ENCODE measurements around the gene LPGAT1.
A peak's percentile ranks its signal among the peaks of the same experiment; 100 is the strongest.

The LPGAT1 gene

GRCh38 chr1:211724687-211725196 lies 105.8 kb downstream of the LPGAT1 start:
- TF ChIP-seq FOXP2 (optimal IDR thresholded peaks at IDR 0.05; ENCODE audit: borderline replicate concordance, extremely low read depth, extremely low read length, insufficient read depth) = no peak
- TF ChIP-seq TAF1 (IDR thresholded peaks at IDR 0.05; ENCODE audit: borderline replicate concordance, insufficient read depth, low read length) = no peak
- TF ChIP-seq REST (IDR thresholded peaks at IDR 0.05; ENCODE audit: insufficient read depth in 1 of 2, low read depth in 2 of 2, low read length in 2 of 2) = no peak
- TF ChIP-seq POLR2AphosphoS5 (IDR thresholded peaks at IDR 0.05; ENCODE audit: low read depth, low read length) = no peak
- TF ChIP-seq SIN3A (IDR thresholded peaks at IDR 0.05; ENCODE audit: borderline replicate concordance, insufficient read depth, low read length) = no peak

GRCh38 chr1:211723273-211723672 lies 107.3 kb downstream of the LPGAT1 start:
- TF ChIP-seq REST (IDR thresholded peaks at IDR 0.05; ENCODE audit: insufficient read depth in 1 of 2, low read depth in 2 of 2, low read length in 2 of 2) = no peak
- no peak for TF ChIP-seq POLR2AphosphoS5 (IDR thresholded peaks at IDR 0.05; ENCODE audit: low read depth, low read length)
- TF ChIP-seq SIN3A (IDR thresholded peaks at IDR 0.05; ENCODE audit: borderline replicate concordance, insufficient read depth, low read length) = no peak
- no peak for TF ChIP-seq FOXP2 (optimal IDR thresholded peaks at IDR 0.05; ENCODE audit: borderline replicate concordance, extremely low read depth, extremely low read length, insufficient read depth)
- TF ChIP-seq TAF1 (IDR thresholded peaks at IDR 0.05; ENCODE audit: borderline replicate concordance, insufficient read depth, low read length) = no peak

GRCh38 chr1:211722277-211723175 lies 108.0 kb downstream of the LPGAT1 start:
- no peak for TF ChIP-seq SIN3A (IDR thresholded peaks at IDR 0.05; ENCODE audit: borderline replicate concordance, insufficient read depth, low read length)
- no peak for TF ChIP-seq TAF1 (IDR thresholded peaks at IDR 0.05; ENCODE audit: borderline replicate concordance, insufficient read depth, low read length)
- no peak for TF ChIP-seq REST (IDR thresholded peaks at IDR 0.05; ENCODE audit: insufficient read depth in 1 of 2, low read depth in 2 of 2, low read length in 2 of 2)
- TF ChIP-seq FOXP2 (optimal IDR thresholded peaks at IDR 0.05; ENCODE audit: borderline replicate concordance, extremely low read depth, extremely low read length, insufficient read depth) = no peak
- no peak for TF ChIP-seq POLR2AphosphoS5 (IDR thresholded peaks at IDR 0.05; ENCODE audit: low read depth, low read length)

GRCh38 chr1:211715971-211716370 lies 114.6 kb downstream of the LPGAT1 start:
- TF ChIP-seq SIN3A (IDR thresholded peaks at IDR 0.05; ENCODE audit: borderline replicate concordance, insufficient read depth, low read length) = 0 out of 2 replicates have a peak, but pooled peaks have one; percentile 55
- TF ChIP-seq REST (IDR thresholded peaks at IDR 0.05; ENCODE audit: insufficient read depth in 1 of 2, low read depth in 2 of 2, low read length in 2 of 2) = no peak
